Spleen (tissue), 11 donors: ENCODE measurements around the gene VIPR1. TPM values are rescaled to one million over a fixed set of nuclear protein-coding genes. Genes with fewer than 3 reads are reported as not detected.
A peak's percentile ranks its signal among the peaks of the same experiment; 100 is the strongest.

ENCODE experiments used
- DNase-seq: peaks from one replicate; pipeline ENCODE4 v3.0.0-alpha.2; 2020
- H3K27ac ChIP-seq, 8 donors: fragments of 200-600 bp; sonication (generic) in 7 of 8; 1 replicate in 4 of 8; 2 replicates in 4 of 8; pipeline versions ENCODE4 v1.5.0 to v1.8.0; 2016 to 2021; ENCODE audit warnings: inconsistent platforms in 4 of 8, mild to moderate bottlenecking in 4 of 8, moderate library complexity in 1 of 8
- H3K27me3 ChIP-seq, 7 donors: fragments of 200-600 bp; sonication (generic) in 6 of 7; replicated peaks in 1 of 7; 1 replicate in 4 of 7; 2 replicates in 3 of 7; pipeline versions ENCODE4 v1.5.0 to v1.8.0; 2016 to 2021; ENCODE audit warnings: inconsistent platforms in 3 of 7, mild to moderate bottlenecking in 1 of 7
- H3K36me3 ChIP-seq, 6 donors: fragments of 200-600 bp; sonication (generic) in 5 of 6; 1 replicate in 4 of 6; 2 replicates in 2 of 6; pipeline versions ENCODE4 v1.5.0 to v1.8.0; 2016 to 2021; ENCODE audit warnings: inconsistent platforms in 2 of 6
- H3K4me1 ChIP-seq, 6 donors: fragments of 200-600 bp; sonication (generic) in 5 of 6; 1 replicate in 3 of 6; 2 replicates in 3 of 6; pipeline versions ENCODE4 v1.5.0 to v1.8.0; 2016 to 2021; ENCODE audit warnings: inconsistent platforms in 3 of 6
- H3K4me3 ChIP-seq, 8 donors: fragments of 200-600 bp; sonication (generic) in 7 of 8; 1 replicate in 4 of 8; 2 replicates in 4 of 8; pipeline versions ENCODE4 v1.5.0 to v1.8.0; 2016 to 2021; ENCODE audit warnings: inconsistent platforms in 4 of 8, mild to moderate bottlenecking in 4 of 8, moderate library complexity in 2 of 8
- H3K9me3 ChIP-seq, 8 donors: fragments of 200-600 bp; sonication (generic) in 7 of 8; 1 replicate in 4 of 8; 2 replicates in 4 of 8; pipeline versions ENCODE4 v1.5.0 to v1.8.0; 2016 to 2021; ENCODE audit warnings: inconsistent platforms in 4 of 8
- POLR2A ChIP-seq, 3 donors: fragments of 450-650 bp; IDR thresholded peaks; one replicate each; pipeline ENCODE4 v1.5.1; 2017; ENCODE audit warnings: antibody characterized with exemption in 3 of 3, mild to moderate bottlenecking in 1 of 3
- POLR2AphosphoS5 ChIP-seq, 3 donors: sonication (generic); formaldehyde crosslinking; IDR thresholded peaks; one replicate each; pipeline ENCODE4 v1.5.1; 2017; ENCODE audit warnings: antibody characterized with exemption in 3 of 3
- WGBS, 5 donors: extraction: QIAGEN DNeasy Blood & Tissue Kit in 3 of 5; methylation state at CpG; one replicate each; pipeline versions ENCODE4 v1.1.5 to v1.1.7; 2013 to 2018; 5-methylcytosine and 5-hydroxymethylcytosine counted together
- intact Hi-C: fragments of 100-400 bp; cut with DNase I; formaldehyde crosslinking; loops from one replicate; pipeline ENCODE4 v1.15.0; 2023; ENCODE audit warnings: low total_unique reads
- polyA plus RNA-seq, 3 donors: library from polyadenylated mRNA; stranded (reverse); fragments of 200-250 nt; gene quantifications; one replicate each; pipeline ENCODE4 v1.2.1, GENCODE V29; 2013
- total RNA-seq, 7 donors: library from RNA; depleted of rRNA in 3 of 7; stranded (reverse); fragments of >200 nt in 3 of 7; fragmentation: NEBNext Ultra II Directional in 4 of 7; extraction: Animal tissue kit (Norgen Biotek cat#: 25700) in 4 of 7; gene quantifications; one replicate each; pipeline versions ENCODE4 v1.1.0 to v1.2.1, GENCODE V29; 2016 to 2021
- TF ChIP-seq, protein P1 (sequence below), 11 experiments: fragments of 200-600 bp in 7 of 11; fragments of 450-650 bp in 4 of 11; sonication (generic) in 4 of 11; IDR thresholded peaks in 8 of 11; conservative IDR thresholded peaks in 3 of 11; 1 replicate in 7 of 11; 2 replicates in 4 of 11; pipeline versions ENCODE4 v1.4.0 to v1.8.0; 2016 to 2021; ENCODE audit warnings: antibody characterized with exemption in 11 of 11, inconsistent platforms in 4 of 11, mild to moderate bottlenecking in 1 of 11
- donor health status: healthy with polysubstance abuse.
- donor health status: DM: no; HTN: no; CAD: no; lungs with moderate emphysema.
- donor health status: DM: no; HTN: no; CAD: no.
- donor health status: Bipolar disorder and iron deficiency.
- donor health status: healthy.
- donor health status: DM: no; HTN: no; CAD: no.
- donor health status: DM: yes; HTN: yes; CAD: no.

The VIPR1 gene
- total and polyA plus RNA-seq, 10 donors, result 2.0 to 16.3 (median 10.3) TPM

DNA sequence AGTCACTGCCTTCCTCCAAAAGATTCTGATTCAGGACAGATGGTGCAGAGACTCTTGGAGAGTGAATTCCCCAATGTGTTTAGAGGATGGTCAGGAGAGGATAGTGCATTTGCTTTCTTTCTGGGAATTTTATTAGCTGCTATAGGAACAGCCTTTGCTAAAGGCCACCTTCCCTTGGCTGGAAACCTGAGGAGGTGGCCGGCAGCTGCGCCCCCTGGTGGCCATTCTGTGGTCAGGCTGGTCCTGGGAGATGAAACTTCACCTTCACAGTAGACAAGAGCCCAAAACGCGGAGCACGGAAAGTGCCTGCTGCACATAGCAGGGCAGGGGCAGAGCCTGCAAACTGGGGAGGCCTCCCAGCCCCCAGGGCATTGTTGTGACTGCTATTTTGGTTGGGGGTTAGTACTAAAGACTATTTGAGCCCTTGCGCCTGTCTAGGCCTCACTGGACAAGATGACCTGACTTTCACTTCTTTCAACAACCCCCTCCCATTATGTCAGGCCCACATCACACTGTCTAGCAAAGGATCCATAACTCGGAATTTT is 45.0 kb downstream of the VIPR1 start:
- Histone ChIP-seq H3K9me3 (no peaks in the 10 kb centered on the region), H3K36me3 (peaks cover 0 to 61% (median 22%) of the 10 kb centered on the region in 6 donors), H3K27ac (no peak overlapping the region), H3K4me3 (no peak overlapping the region), H3K27me3 (no peaks in the 10 kb centered on the region), H3K4me1 (peaks cover 0 to 22% (median 5%) of the 10 kb centered on the region in 6 donors)
- intact Hi-C loops, result loop anchor here (2.0 to 5.0 kb wide), 2 partner anchors 45 to 301 kb away; partner anchors contain the start of gene VIPR1
- WGBS, 5 donors, result 36 to 59% (median 50%) methylated on average over 7 of the region's 7 CpGs
- DNase-seq, result peak; percentile 94
- TF ChIP-seq, protein P1, sequence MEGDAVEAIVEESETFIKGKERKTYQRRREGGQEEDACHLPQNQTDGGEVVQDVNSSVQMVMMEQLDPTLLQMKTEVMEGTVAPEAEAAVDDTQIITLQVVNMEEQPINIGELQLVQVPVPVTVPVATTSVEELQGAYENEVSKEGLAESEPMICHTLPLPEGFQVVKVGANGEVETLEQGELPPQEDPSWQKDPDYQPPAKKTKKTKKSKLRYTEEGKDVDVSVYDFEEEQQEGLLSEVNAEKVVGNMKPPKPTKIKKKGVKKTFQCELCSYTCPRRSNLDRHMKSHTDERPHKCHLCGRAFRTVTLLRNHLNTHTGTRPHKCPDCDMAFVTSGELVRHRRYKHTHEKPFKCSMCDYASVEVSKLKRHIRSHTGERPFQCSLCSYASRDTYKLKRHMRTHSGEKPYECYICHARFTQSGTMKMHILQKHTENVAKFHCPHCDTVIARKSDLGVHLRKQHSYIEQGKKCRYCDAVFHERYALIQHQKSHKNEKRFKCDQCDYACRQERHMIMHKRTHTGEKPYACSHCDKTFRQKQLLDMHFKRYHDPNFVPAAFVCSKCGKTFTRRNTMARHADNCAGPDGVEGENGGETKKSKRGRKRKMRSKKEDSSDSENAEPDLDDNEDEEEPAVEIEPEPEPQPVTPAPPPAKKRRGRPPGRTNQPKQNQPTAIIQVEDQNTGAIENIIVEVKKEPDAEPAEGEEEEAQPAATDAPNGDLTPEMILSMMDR (IDR thresholded peaks at IDR 0.05 in 8 of 11, conservative IDR thresholded peaks at IDR 0.05 in 3 of 11), result peak; percentile 65 to 96 (median 91)
- TF ChIP-seq POLR2A (IDR thresholded peaks at IDR 0.05), result no peak
- peak; percentile 21 to 46 (median 44) for TF ChIP-seq POLR2AphosphoS5 (IDR thresholded peaks at IDR 0.05)

DNA sequence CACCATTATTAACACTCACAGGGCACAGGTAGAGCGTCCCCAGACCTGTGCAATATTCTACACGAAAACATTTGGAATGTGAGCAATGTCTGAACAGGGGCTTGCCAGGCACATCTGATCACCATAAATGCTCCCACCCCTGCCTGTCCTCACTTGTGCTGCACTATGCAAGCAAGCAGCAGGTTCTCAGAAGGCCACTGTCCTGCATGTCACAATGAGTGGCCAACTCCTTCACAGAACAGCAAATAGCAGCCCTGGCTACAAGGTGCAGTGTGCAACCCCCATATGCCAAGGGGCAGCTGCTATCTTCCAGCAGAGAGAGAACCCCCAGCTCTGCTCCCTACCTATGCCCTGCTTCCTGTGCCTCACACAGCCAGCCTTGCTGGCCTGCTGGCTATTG is 46.7 kb downstream of the VIPR1 start:
- WGBS, 5 donors, result 95 to 100% (median 100%) methylated on average over 2 of the region's 2 CpGs
- Histone ChIP-seq H3K36me3 (peaks cover 0 to 77% (median 31%) of the 10 kb centered on the region in 6 donors), H3K27ac (no peak overlapping the region), H3K27me3 (no peaks in the 10 kb centered on the region), H3K4me1 (peaks cover 0 to 22% (median 5%) of the 10 kb centered on the region in 6 donors), H3K9me3 (no peaks in the 10 kb centered on the region), H3K4me3 (no peak overlapping the region)
- no peak for DNase-seq
- TF ChIP-seq POLR2A (IDR thresholded peaks at IDR 0.05), result no peak
- TF ChIP-seq, protein P1 (IDR thresholded peaks at IDR 0.05 in 8 of 11, conservative IDR thresholded peaks at IDR 0.05 in 3 of 11), result no peak
- TF ChIP-seq POLR2AphosphoS5 (IDR thresholded peaks at IDR 0.05), result no peak
- intact Hi-C loops, result loop anchor here (5.0 kb wide), 1 partner anchor 47 kb away; the partner anchor contains the start of gene VIPR1

DNA sequence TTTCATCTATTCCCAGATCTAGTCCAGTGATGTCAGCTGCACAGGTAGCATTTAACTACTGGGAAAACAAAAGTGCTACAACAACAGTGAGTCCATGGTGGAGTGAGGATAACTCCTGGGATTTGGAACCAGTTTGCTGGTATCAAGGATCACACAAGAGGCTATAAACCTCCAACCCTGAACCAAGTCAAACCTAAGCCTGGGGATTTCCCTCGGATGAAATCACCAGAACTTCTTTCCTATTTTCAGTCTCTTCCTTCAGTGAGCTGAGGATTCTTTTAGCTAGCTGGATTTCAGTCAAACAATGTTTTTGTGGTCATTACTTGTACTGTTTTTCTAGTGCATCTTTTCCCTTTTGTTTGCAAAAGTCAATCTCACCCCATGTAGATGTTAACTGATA is 47.8 kb downstream of the VIPR1 start:
- peaks cover 2 to 88% (median 41%) of the 10 kb centered on the region in 6 donors for H3K36me3 ChIP-seq

DNA sequence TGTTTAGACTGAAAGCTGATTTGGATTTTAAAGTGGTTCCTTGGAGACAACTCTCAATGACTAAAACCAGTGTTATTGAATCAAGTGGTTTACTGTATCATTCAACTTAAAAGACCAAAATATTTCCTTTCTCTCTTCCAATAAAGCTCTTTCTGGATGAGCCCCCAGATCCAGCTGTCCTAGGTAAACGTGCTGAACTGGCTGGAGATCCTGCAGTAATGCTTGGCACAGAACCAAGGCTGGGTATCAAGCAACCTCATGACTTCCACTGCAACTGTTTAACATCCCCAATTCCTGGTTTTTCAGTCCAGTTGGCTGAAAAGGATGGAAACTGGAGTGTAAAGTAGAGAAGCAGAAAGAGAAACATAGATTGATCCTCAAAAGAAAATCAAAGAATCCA is 50.4 kb downstream of the VIPR1 start:
- no peak overlapping the region for H3K27ac ChIP-seq
- intact Hi-C loops, result no loop called here

More for the DNA sequence above, 47.8 kb downstream of the VIPR1 start:
- TF ChIP-seq, protein P1 (IDR thresholded peaks at IDR 0.05 in 8 of 11, conservative IDR thresholded peaks at IDR 0.05 in 3 of 11), result no peak
- TF ChIP-seq POLR2A (IDR thresholded peaks at IDR 0.05) (no peak), POLR2AphosphoS5 (IDR thresholded peaks at IDR 0.05) (no peak)
- Histone ChIP-seq H3K9me3 (no peaks in the 10 kb centered on the region), H3K27me3 (no peaks in the 10 kb centered on the region), H3K4me1 (peaks cover 0 to 13% (median 6%) of the 10 kb centered on the region in 6 donors), H3K4me3 (no peak overlapping the region), H3K27ac (no peak overlapping the region)
- intact Hi-C loops, result no loop called here
- WGBS, 5 donors, result 38 to 91% (median 46%) methylated on average over 1 of the region's 1 CpG
- no peak for DNase-seq

More for the DNA sequence above, 50.4 kb downstream of the VIPR1 start:
- Histone ChIP-seq H3K4me3 (no peak overlapping the region), H3K4me1 (peaks cover 0 to 27% (median 5%) of the 10 kb centered on the region in 6 donors), H3K27me3 (no peaks in the 10 kb centered on the region), H3K36me3 (peaks cover 2 to 100% (median 66%) of the 10 kb centered on the region in 6 donors), H3K9me3 (no peaks in the 10 kb centered on the region)
- TF ChIP-seq, protein P1 (IDR thresholded peaks at IDR 0.05 in 8 of 11, conservative IDR thresholded peaks at IDR 0.05 in 3 of 11), result no peak
- TF ChIP-seq POLR2AphosphoS5 (IDR thresholded peaks at IDR 0.05), result no peak
- no peak for TF ChIP-seq POLR2A (IDR thresholded peaks at IDR 0.05)
- no peak for DNase-seq
- 54 to 77% (median 67%) methylated on average over 1 of the region's 1 CpG for WGBS, 5 donors
